ENCODE data around the gene DHX16.

Gene DHX16

GRCh38 chr6:30626484-30627366 lies 46.1 kb downstream of the DHX16 start, which contains the start of gene ATAT1:
Gene ATAT1 (plus strand): TSS chr6:30626874.
- DNase-seq = peak; percentile 83

GRCh38 chr6:30625511-30625910 lies 47.3 kb downstream of the DHX16 start:
- no peak for DNase-seq

GRCh38 chr6:30619561-30619960 lies 53.2 kb downstream of the DHX16 start:
- DNase-seq = no peak

- no peak for DNase-seq
Observed at GRCh38 chr6:30618270-30618797, 54.5 kb downstream of the DHX16 start.

GRCh38 chr6:30617565-30618269 lies 55.1 kb downstream of the DHX16 start, which contains the start of gene MRPS18B:
Gene MRPS18B (plus strand): TSS chr6:30617840. CDS start chr6:30617866, 26 bp downstream.
- peak; percentile 98 for DNase-seq

- DNase-seq = peak; percentile 99
Observed at GRCh38 chr6:30616811-30617564, 55.8 kb downstream of the DHX16 start, which contains the start of gene PPP1R10. Gene PPP1R10 (minus strand): TSS chr6:30617243. CDS start chr6:30609944, 7,299 bp downstream.

GRCh38 chr6:30615958-30616810 lies 56.6 kb downstream of the DHX16 start:
- no peak for DNase-seq

- DNase-seq = peak; percentile 28
Observed at GRCh38 chr6:30615219-30615957, 57.4 kb downstream of the DHX16 start.

GRCh38 chr6:30614843-30615218 lies 58.0 kb downstream of the DHX16 start:
- peak; percentile 87 for DNase-seq

GRCh38 chr6:30614044-30614842 lies 58.6 kb downstream of the DHX16 start:
- no peak for DNase-seq

GRCh38 chr6:30613251-30614043 lies 59.4 kb downstream of the DHX16 start:
- DNase-seq = no peak

- no peak for DNase-seq
Observed at GRCh38 chr6:30612687-30613248, 60.0 kb downstream of the DHX16 start.

GRCh38 chr6:30612213-30612612 lies 60.6 kb downstream of the DHX16 start:
- DNase-seq = no peak

- no peak for DNase-seq
Observed at GRCh38 chr6:30611856-30612194, 61.0 kb downstream of the DHX16 start.

GRCh38 chr6:30611150-30611855 lies 61.5 kb downstream of the DHX16 start:
- no peak for DNase-seq

GRCh38 chr6:30610065-30610464 lies 62.7 kb downstream of the DHX16 start:
- DNase-seq = no peak

- no peak for DNase-seq
Observed at GRCh38 chr6:30603961-30604360, 68.8 kb downstream of the DHX16 start.

Data from stimulated activated CD4-positive, alpha-beta T cell treated with anti-CD3 and anti-CD28 coated beads, Interleukin-1b, Interleukin-23, amount 100 ng/mL, for 48 hours (primary cell).